HCT116 (cell line): ENCODE data around the gene MSMP. TPM values are rescaled to one million over a fixed set of nuclear protein-coding genes. Genes with fewer than 3 reads are reported as not detected.
A peak's percentile ranks its signal among the peaks of the same experiment; 100 is the strongest.

Experiments used
- ATAC-seq: fragments of 200-7000 bp; cut with Tn5 transposase; 2 replicates; pipeline ENCODE4 v1.9.1; 2020; ENCODE audit warnings: mild to moderate bottlenecking, moderate library complexity
- BruUV-seq: library from RNA; stranded (reverse); fragments of 400-500 nt; replicated peaks from 2 replicates; lab custom pipeline; 2021; lab: Mats Ljungman, UMichigan
- CTCF ChIA-PET: fragments of 300-600 bp; sonication (Branson Sonifier 250); formaldehyde crosslinking; loops from one replicate; lab custom pipeline; 2021; ENCODE audit warnings: antibody characterized with exemption; lab: Charles Lee
- POLR2A ChIA-PET: fragments of 300-600, 350-600 bp; sonication (Branson Sonifier 250); formaldehyde crosslinking; loops from one replicate; lab custom pipeline; 2021; ENCODE audit warnings: antibody characterized with exemption; lab: Charles Lee
- RAD21 ChIA-PET, 2 experiments: fragments of 300-600 bp; sonication (Branson Sonifier 250); formaldehyde crosslinking; loops; one replicate each; lab custom pipeline; 2023; ENCODE audit warnings: low total read pairs in 2 of 2; ENCODE audit not compliant: uncharacterized antibody in 2 of 2, unreplicated experiment in 2 of 2, low non-redundant PET in 1 of 2; lab: Charles Lee
- DNase-seq: peaks from one replicate; pipeline ENCODE4 v3.0.0-alpha.2; 2010; ENCODE audit warnings: low read depth, low spot score
- H2AFZ ChIP-seq: fragments of 200-600 bp; shearing (Covaris generic), sonication (generic); 2 replicates; pipeline ENCODE4 v1.6.1; 2017; ENCODE audit warnings: low read depth, mixed run types, mixed read lengths, antibody characterized with exemption, low read length; ENCODE audit not compliant: poor library complexity, severe bottlenecking
- H3K27ac ChIP-seq: 2 replicates; pipeline ENCODE4 v1.5.1; 2012; ENCODE audit warnings: low read depth, low read length
- H3K27me3 ChIP-seq: fragments of 200-600 bp; sonication (generic); 2 replicates; pipeline ENCODE4 v1.6.1; 2016; ENCODE audit warnings: mixed run types, low read length, mixed read lengths; ENCODE audit not compliant: insufficient read depth
- H3K36me3 ChIP-seq, 2 experiments: fragments of 200-500 bp in 1 of 2; fragments of 200-600 bp in 1 of 2; sonication (Bioruptor generic) in 1 of 2; sonication (generic) in 1 of 2; 2 replicates each; pipeline versions ENCODE4 v1.5.1 to v1.6.1; 2014 to 2016; ENCODE audit warnings: low read length in 2 of 2, inconsistent platforms in 1 of 2, mixed read lengths in 1 of 2, mixed run types in 1 of 2; ENCODE audit not compliant: insufficient read depth in 2 of 2, control insufficient read depth in 1 of 2
- H3K4me1 ChIP-seq, 2 experiments: fragments of 200-600 bp in 1 of 2; sonication (generic) in 1 of 2; 2 replicates each; pipeline versions ENCODE4 v1.5.1 to v1.6.1; 2012 to 2017; ENCODE audit warnings: low read length in 2 of 2, inconsistent platforms in 1 of 2, mild to moderate bottlenecking in 1 of 2, mixed read lengths in 1 of 2, mixed run types in 1 of 2, moderate library complexity in 1 of 2; ENCODE audit not compliant: insufficient read depth in 2 of 2, control insufficient read depth in 1 of 2
- H3K4me2 ChIP-seq: fragments of 200-600 bp; sonication (generic); 2 replicates; pipeline ENCODE4 v1.6.1; 2017; ENCODE audit warnings: mixed run types, low read length, mixed read lengths
- H3K4me3 ChIP-seq, 2 experiments: fragments of 200-600 bp in 1 of 2; sonication (generic) in 1 of 2; replicated peaks in 1 of 2; 2 replicates each; pipeline ENCODE4 v1.5.1; 2011 to 2016; ENCODE audit warnings: low read length in 2 of 2, control low read depth in 1 of 2, low read depth in 1 of 2, mild to moderate bottlenecking in 1 of 2, mixed read lengths in 1 of 2, mixed run types in 1 of 2
- H3K79me2 ChIP-seq: fragments of 200-600 bp; sonication (generic); 2 replicates; pipeline ENCODE4 v1.6.1; 2017; ENCODE audit warnings: mild to moderate bottlenecking, mixed run types, low read length, moderate library complexity, mixed read lengths; ENCODE audit not compliant: insufficient read depth
- H3K9ac ChIP-seq: fragments of 200-600 bp; sonication (generic); 2 replicates; pipeline ENCODE4 v1.6.1; 2016; ENCODE audit warnings: low read length, mixed read lengths
- H3K9me2 ChIP-seq: fragments of 200-600 bp; sonication (generic), shearing (Covaris generic); 2 replicates; pipeline ENCODE4 v1.6.1; 2017; ENCODE audit warnings: mixed run types, mild to moderate bottlenecking, moderate library complexity; ENCODE audit not compliant: insufficient read depth
- H3K9me3 ChIP-seq, 2 experiments: fragments of 200-500 bp in 1 of 2; fragments of 200-600 bp in 1 of 2; sonication (Bioruptor generic) in 1 of 2; sonication (generic) in 1 of 2; 2 replicates each; pipeline ENCODE4 v1.6.1; 2014 to 2017; ENCODE audit warnings: low read length in 2 of 2, mixed read lengths in 2 of 2, inconsistent platforms in 1 of 2, low read depth in 1 of 2, mild to moderate bottlenecking in 1 of 2, mixed run types in 1 of 2, moderate library complexity in 1 of 2; ENCODE audit not compliant: control insufficient read depth in 1 of 2, insufficient read depth in 1 of 2
- H4K20me1 ChIP-seq: fragments of 200-600 bp; sonication (generic), shearing (Covaris generic); 2 replicates; pipeline ENCODE4 v1.6.1; 2017; ENCODE audit warnings: mixed run types, mild to moderate bottlenecking, moderate library complexity; ENCODE audit not compliant: insufficient read depth
- CTCF ChIP-seq, 3 experiments: fragments of 200-600 bp in 1 of 3; sonication (generic) in 1 of 3; IDR thresholded peaks in 2 of 3; conservative IDR thresholded peaks in 1 of 3; 2 replicates each; pipeline ENCODE4 v1.5.1; 2012 to 2017; ENCODE audit warnings: low read depth in 2 of 3, low read length in 2 of 3, antibody characterized with exemption in 1 of 3, borderline replicate concordance in 1 of 3, control low read depth in 1 of 3, mild to moderate bottlenecking in 1 of 3, mixed read lengths in 1 of 3, mixed run types in 1 of 3, moderate library complexity in 1 of 3; ENCODE audit not compliant: insufficient read depth in 1 of 3
- MAX ChIP-seq: IDR thresholded peaks from 2 replicates; pipeline ENCODE4 v1.6.1; 2012
- POLR2AphosphoS5 ChIP-seq: IDR thresholded peaks from 2 replicates; pipeline ENCODE4 v1.6.1; 2011; ENCODE audit warnings: mild to moderate bottlenecking, low read depth, low read length, moderate library complexity
- YY1 ChIP-seq: IDR thresholded peaks from 2 replicates; pipeline ENCODE4 v1.6.1; 2011; ENCODE audit warnings: low read length, low read depth, moderate library complexity, mild to moderate bottlenecking; ENCODE audit not compliant: insufficient replicate concordance; ENCODE audit errors: extremely low read depth
- ZFX ChIP-seq: fragments of 450-650 bp; IDR thresholded peaks from 2 replicates; pipeline ENCODE4 v1.6.1; 2017
- intact Hi-C: fragments of 100-400 bp; cut with micrococcal nuclease; formaldehyde crosslinking; loops from 2 replicates; pipeline ENCODE4 v1.10.0; 2022
- total RNA-seq: library from RNA; stranded (reverse); gene quantifications from one replicate; pipeline ENCODE4 v1.2.1, GENCODE V29; 2021; ENCODE audit not compliant: unreplicated experiment

MSMP gene
- total RNA-seq, 1 experiment from 2014 or later = 1.2 TPM

- no peaks in the 10 kb centered on the region for H4K20me1 ChIP-seq
- BruUV-seq = no TSS peak
- H3K79me2 ChIP-seq = peaks cover 34% of the 10 kb centered on the region
- peaks cover 10 to 25% of the 10 kb centered on the region in 2 experiments; a peak in 3 of 4 replicates for H3K4me1 ChIP-seq
- TF ChIP-seq ZFX = no peak
- TF ChIP-seq CTCF (IDR thresholded peaks at IDR 0.05 in 2 of 3, conservative IDR thresholded peaks at IDR 0.05 in 1 of 3; ENCODE audit: borderline replicate concordance in 1 of 3, insufficient read depth in 1 of 3, low read depth in 2 of 3, low read length in 2 of 3) = peak in 2 of 3 experiments; percentile 79 to 82; a peak in 4 of 6 replicates
- TF ChIP-seq YY1 = peak; percentile 56
- peak; percentile 35 for TF ChIP-seq POLR2AphosphoS5
- TF ChIP-seq MAX = no peak
- ChIA-PET POLR2A (interaction anchor here (1.3 kb wide), 1 partner anchor 98 kb away, joined by 3 read pairs; the partner anchor contains the start of genes CCDC107 and RMRP), CTCF (interaction anchor here (0.6 to 1.6 kb wide), 7 partner anchors 9 to 288 kb away, joined by 3 to 10 read pairs (median 4); partner anchors contain the start of genes CREB3 and TLN1), RAD21 (no interaction called here)
- peaks cover 13 to 21% of the 10 kb centered on the region in 2 experiments; a peak in 3 of 4 replicates for H3K36me3 ChIP-seq
- no peaks in the 10 kb centered on the region for H3K9me3 ChIP-seq
- H3K4me3 ChIP-seq = peak overlapping the region; percentile 81 to 83
- ATAC-seq (peak; percentile 84), DNase-seq (peak; percentile 58)
- H3K9me2 ChIP-seq = no peaks in the 10 kb centered on the region
- H3K4me2 ChIP-seq = peak overlapping the region; percentile 81
- peak overlapping the region; percentile 89 for H3K9ac ChIP-seq
- peak overlapping the region; percentile 88 for H3K27ac ChIP-seq
- no peak overlapping the region for H2AFZ ChIP-seq
- intact Hi-C loops = no loop called here
- H3K27me3 ChIP-seq = no peaks in the 10 kb centered on the region
Observed at GRCh38 chr9:35756275-35757225, 2.5 kb upstream of the MSMP start.
